ENCODE data around the gene NUFIP2. TPM values are rescaled to one million over a fixed set of nuclear protein-coding genes. Genes with fewer than 3 reads are reported as not detected.

NUFIP2 gene
- 20.9 and 50.4 TPM in 2 replicates for total RNA-seq

GRCh38 chr17:29293890-29294579, at the start of gene NUFIP2:
TSS of gene NUFIP2 (minus strand) at chr17:29294148. CDS start at chr17:29294059, 89 bp downstream.

GRCh38 chr17:29246628-29247027, 47.3 kb downstream of the NUFIP2 start, which contains the start of gene CRYBA1:
TSS of gene CRYBA1 (plus strand) at chr17:29246859. CDS start at chr17:29246864, 5 bp downstream.

Other genes with a start within 250 kb of the NUFIP2 start
- gene MYO18A, start 113.8 kb downstream of the NUFIP2 start, total RNA-seq = 18.9 and 28.0 TPM in 2 replicates
- gene CRYBA1, start 47.3 kb downstream of the NUFIP2 start, total RNA-seq = not detected in 2 replicates
- gene TAOK1, start 96.2 kb upstream of the NUFIP2 start, total RNA-seq = 34.3 and 74.1 TPM in 2 replicates

All from bladder microvascular endothelial cell (primary cell).